ENCODE results near the gene ATAD2B. TPM values are rescaled to one million over a fixed set of nuclear protein-coding genes. Genes with fewer than 3 reads are reported as not detected.

The ATAD2B gene
- total RNA-seq, 3 donors from 2014 or later = 25.8 to 38.5 (median 27.9) TPM

- no peak overlapping the region for H3K4me3 ChIP-seq
- no peaks in the 10 kb centered on the region for H3K36me3 ChIP-seq (ENCODE audit: low read depth)
- ATAC-seq (peak; percentile 73), DNase-seq (peak in 1 of 3 donors; percentile 73)
- no peaks in the 10 kb centered on the region for H3K9me3 ChIP-seq
- peak; percentile 44 for TF ChIP-seq CTCF (IDR thresholded peaks at IDR 0.05)
- H3K4me1 ChIP-seq (ENCODE audit: low read depth) = no peaks in the 10 kb centered on the region
- intact Hi-C loops (cut with DNase I, micrococcal nuclease) = no loop called here
These were observed 102.1 kb downstream of the ATAD2B start for GRCh38 chr2:23824777-23825212.

GRCh38 chr2:23823863-23824262 lies 103.1 kb downstream of the ATAD2B start:
- H3K4me1 ChIP-seq (ENCODE audit: low read depth) = no peaks in the 10 kb centered on the region
- intact Hi-C loops (cut with DNase I, micrococcal nuclease) = no loop called here
- DNase-seq (no peak), ATAC-seq (no peak)
- no peak for TF ChIP-seq CTCF (IDR thresholded peaks at IDR 0.05)
- no peaks in the 10 kb centered on the region for H3K9me3 ChIP-seq
- no peak overlapping the region for H3K4me3 ChIP-seq
- H3K36me3 ChIP-seq (ENCODE audit: low read depth) = no peaks in the 10 kb centered on the region

GRCh38 chr2:23814963-23815362 lies 112.0 kb downstream of the ATAD2B start:
- intact Hi-C loops (cut with DNase I, micrococcal nuclease) = no loop called here
- H3K9me3 ChIP-seq = no peaks in the 10 kb centered on the region
- H3K4me3 ChIP-seq = no peak overlapping the region
- no peak for ATAC-seq
- H3K4me1 ChIP-seq (ENCODE audit: low read depth) = no peaks in the 10 kb centered on the region
- TF ChIP-seq CTCF (IDR thresholded peaks at IDR 0.05) = no peak
- DNase-seq = no peak
- no peaks in the 10 kb centered on the region for H3K36me3 ChIP-seq (ENCODE audit: low read depth)

GRCh38 chr2:23813438-23813837 lies 113.5 kb downstream of the ATAD2B start:
- Histone ChIP-seq H3K4me1 (ENCODE audit: low read depth) (no peaks in the 10 kb centered on the region), H3K36me3 (ENCODE audit: low read depth) (no peaks in the 10 kb centered on the region), H3K4me3 (no peak overlapping the region), H3K9me3 (no peaks in the 10 kb centered on the region)
- DNase-seq = no peak
- intact Hi-C loops (cut with DNase I, micrococcal nuclease) = no loop called here
- TF ChIP-seq CTCF (IDR thresholded peaks at IDR 0.05) = no peak
- no peak for ATAC-seq

- DNase-seq (no peak), ATAC-seq (no peak)
- no peaks in the 10 kb centered on the region for H3K36me3 ChIP-seq (ENCODE audit: low read depth)
- TF ChIP-seq CTCF (IDR thresholded peaks at IDR 0.05) = no peak
- H3K9me3 ChIP-seq = no peaks in the 10 kb centered on the region
- intact Hi-C loops (cut with DNase I, micrococcal nuclease) = no loop called here
- H3K4me3 ChIP-seq = no peak overlapping the region
- H3K4me1 ChIP-seq (ENCODE audit: low read depth) = no peaks in the 10 kb centered on the region
These were observed 117.8 kb downstream of the ATAD2B start for GRCh38 chr2:23809150-23809549.

GRCh38 chr2:23806665-23807249 lies 120.2 kb downstream of the ATAD2B start:
- ATAC-seq (no peak), DNase-seq (no peak)
- no peaks in the 10 kb centered on the region for H3K36me3 ChIP-seq (ENCODE audit: low read depth)
- H3K4me1 ChIP-seq (ENCODE audit: low read depth) = no peaks in the 10 kb centered on the region
- intact Hi-C loops (cut with DNase I, micrococcal nuclease) = no loop called here
- TF ChIP-seq CTCF (IDR thresholded peaks at IDR 0.05) = no peak
- H3K9me3 ChIP-seq = no peaks in the 10 kb centered on the region
- no peak overlapping the region for H3K4me3 ChIP-seq

Data from mucosa of descending colon (tissue), 3 donors.